Measurements from ENCODE around the gene CPT1B. TPM values are rescaled to one million over a fixed set of nuclear protein-coding genes. Genes with fewer than 3 reads are reported as not detected.
A peak's percentile ranks its signal among the peaks of the same experiment; 100 is the strongest.

The CPT1B gene
- total RNA-seq, 1 donor from 2014 or later = 94.5 TPM

GRCh38 chr22:50571264-50572175 is 6.7 kb downstream of the CPT1B start:
- no peak for DNase-seq (ENCODE audit: extremely low spot score, unreplicated experiment)
- TF ChIP-seq CTCF (conservative IDR thresholded peaks at IDR 0.05) = no peak
- no peaks in the 10 kb centered on the region for H3K27me3 Mint-ChIP-seq
- no peak overlapping the region for H3K4me3 Mint-ChIP-seq
- H3K4me1 Mint-ChIP-seq (ENCODE audit: unreplicated experiment) = no peaks in the 10 kb centered on the region
- H3K9me3 Mint-ChIP-seq = no peaks in the 10 kb centered on the region
- no peak overlapping the region for H3K27ac Mint-ChIP-seq
- H3K36me3 Mint-ChIP-seq = peaks cover 3% of the 10 kb centered on the region

DNA sequence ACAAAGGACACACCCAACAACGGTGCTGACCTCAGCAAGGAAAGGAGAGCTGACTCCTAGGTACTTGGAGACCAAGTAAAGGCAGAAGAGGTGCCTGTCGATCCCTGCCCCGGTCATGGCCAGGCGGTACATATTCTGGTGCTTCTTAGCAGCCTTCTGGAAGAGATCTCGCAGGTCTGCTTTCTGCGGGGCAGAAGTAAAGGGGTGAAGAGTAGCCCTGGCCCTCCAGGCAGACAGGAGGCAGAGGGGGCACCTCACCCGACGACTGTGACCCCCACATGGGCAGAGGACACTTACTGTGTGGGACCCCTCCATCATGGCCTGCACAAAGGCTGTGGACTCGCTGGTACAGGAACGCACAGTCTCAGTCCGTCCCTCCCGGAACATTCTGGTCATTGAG is 7.4 kb downstream of the CPT1B start:
- Mint-ChIP-seq H3K9me3 (no peaks in the 10 kb centered on the region), H3K36me3 (peaks cover 3% of the 10 kb centered on the region), H3K4me1 (ENCODE audit: unreplicated experiment) (no peaks in the 10 kb centered on the region), H3K27ac (no peak overlapping the region), H3K27me3 (no peaks in the 10 kb centered on the region), H3K4me3 (no peak overlapping the region)
- no peak for DNase-seq (ENCODE audit: extremely low spot score, unreplicated experiment)
- TF ChIP-seq CTCF (conservative IDR thresholded peaks at IDR 0.05) = no peak

DNA sequence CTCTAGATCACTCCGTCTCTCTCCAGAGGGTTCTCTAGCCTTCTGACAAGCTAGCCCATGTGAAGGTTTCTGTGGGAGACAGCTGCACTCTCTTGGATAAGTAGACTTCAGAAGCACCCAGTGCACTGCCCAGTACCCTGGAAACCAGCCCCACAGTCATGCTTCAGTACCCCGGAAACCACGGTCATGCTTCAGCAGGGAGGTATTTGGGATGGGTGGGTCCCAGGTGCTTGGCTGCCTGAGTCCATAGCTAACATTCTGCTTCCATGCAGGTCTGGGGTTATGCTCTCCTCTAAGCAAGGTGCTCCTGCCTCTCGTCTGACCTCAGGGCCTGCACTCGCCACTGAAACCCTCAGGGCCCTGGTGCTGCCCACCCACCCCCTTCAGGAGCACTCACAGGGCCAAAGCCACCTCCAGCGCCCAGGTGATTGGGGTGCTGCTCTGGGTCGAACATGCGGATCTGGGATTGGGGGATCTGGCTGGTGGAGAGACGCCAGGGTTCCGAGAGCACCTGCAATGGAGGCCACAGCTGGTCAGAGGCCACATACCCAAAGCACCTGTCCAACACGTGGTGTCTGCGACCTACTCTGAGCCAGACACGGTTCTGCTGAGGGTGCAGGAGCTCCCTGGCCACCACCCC is 8.2 kb downstream of the CPT1B start:
- peaks cover 3% of the 10 kb centered on the region for H3K36me3 Mint-ChIP-seq
- no peak for TF ChIP-seq CTCF (conservative IDR thresholded peaks at IDR 0.05)

GRCh38 chr22:50569041-50569459 is 9.2 kb downstream of the CPT1B start:
- no peak for DNase-seq (ENCODE audit: extremely low spot score, unreplicated experiment)
- Mint-ChIP-seq H3K4me3 (no peak overlapping the region), H3K27ac (peak overlapping the region; percentile 53), H3K27me3 (no peaks in the 10 kb centered on the region), H3K4me1 (ENCODE audit: unreplicated experiment) (no peaks in the 10 kb centered on the region), H3K36me3 (peaks cover 3% of the 10 kb centered on the region), H3K9me3 (no peaks in the 10 kb centered on the region)
- no peak for TF ChIP-seq CTCF (conservative IDR thresholded peaks at IDR 0.05)

More for the DNA sequence above, 8.2 kb downstream of the CPT1B start:
- Mint-ChIP-seq H3K27ac (no peak overlapping the region), H3K9me3 (no peaks in the 10 kb centered on the region), H3K4me3 (no peak overlapping the region), H3K27me3 (no peaks in the 10 kb centered on the region), H3K4me1 (ENCODE audit: unreplicated experiment) (no peaks in the 10 kb centered on the region)
- no peak for DNase-seq (ENCODE audit: extremely low spot score, unreplicated experiment)

GRCh38 chr22:50568626-50569025 is 9.6 kb downstream of the CPT1B start:
- peaks cover 3% of the 10 kb centered on the region for H3K36me3 Mint-ChIP-seq
- H3K27ac Mint-ChIP-seq = peak overlapping the region; percentile 53
- H3K4me3 Mint-ChIP-seq = no peak overlapping the region
- no peaks in the 10 kb centered on the region for H3K9me3 Mint-ChIP-seq
- no peak for TF ChIP-seq CTCF (conservative IDR thresholded peaks at IDR 0.05)
- H3K27me3 Mint-ChIP-seq = no peaks in the 10 kb centered on the region
- DNase-seq (ENCODE audit: extremely low spot score, unreplicated experiment) = no peak
- peaks cover 3% of the 10 kb centered on the region for H3K4me1 Mint-ChIP-seq (ENCODE audit: unreplicated experiment)
